Suprapubic skin (tissue), 4 donors: ENCODE results near the gene IL11. TPM values are rescaled to one million over a fixed set of nuclear protein-coding genes. Genes with fewer than 3 reads are reported as not detected.
A peak's percentile ranks its signal among the peaks of the same experiment; 100 is the strongest.

Source experiments
- DNase-seq, 2 donors: peaks; one replicate each; pipeline ENCODE4 v3.0.0-alpha.2; 2019; ENCODE audit warnings: low spot score in 2 of 2
- H3K27ac ChIP-seq: fragments of 200-600 bp; sonication (generic); one replicate; pipeline ENCODE4 v1.5.1; 2019
- H3K27me3 ChIP-seq: fragments of 200-600 bp; sonication (generic); one replicate; pipeline ENCODE4 v1.5.1; 2019
- H3K36me3 ChIP-seq: fragments of 200-600 bp; sonication (generic); one replicate; pipeline ENCODE4 v1.5.1; 2019
- H3K4me1 ChIP-seq: fragments of 200-600 bp; sonication (generic); one replicate; pipeline ENCODE4 v1.5.1; 2019
- H3K4me3 ChIP-seq: fragments of 200-600 bp; sonication (generic); one replicate; pipeline ENCODE4 v1.5.1; 2019; ENCODE audit warnings: mild to moderate bottlenecking
- H3K9me3 ChIP-seq: fragments of 200-600 bp; sonication (generic); one replicate; pipeline ENCODE4 v1.5.1; 2019
- EP300 ChIP-seq: sonication (generic); formaldehyde crosslinking; IDR thresholded peaks from one replicate; pipeline ENCODE4 v1.6.1; 2017; ENCODE audit warnings: antibody characterized with exemption
- POLR2A ChIP-seq, 2 donors: fragments of 450-650 bp; IDR thresholded peaks; one replicate each; pipeline ENCODE4 v1.6.1; 2017; ENCODE audit warnings: antibody characterized with exemption in 2 of 2, mild to moderate bottlenecking in 2 of 2, moderate library complexity in 2 of 2
- POLR2AphosphoS5 ChIP-seq, 3 donors: sonication (generic); formaldehyde crosslinking; IDR thresholded peaks; one replicate each; pipeline ENCODE4 v1.6.1; 2017; ENCODE audit warnings: antibody characterized with exemption in 3 of 3
- WGBS: methylation state at CpG from one replicate; pipeline ENCODE4 v1.1.5; 2018; 5-methylcytosine and 5-hydroxymethylcytosine counted together
- total RNA-seq, 4 donors: library from RNA; depleted of rRNA; stranded (reverse); fragments of >200 nt; gene quantifications; one replicate each; pipeline ENCODE4 v1.1.0, GENCODE V29; 2016
- TF ChIP-seq, protein P1 (sequence below), 2 donors: fragments of 200-600 bp in 1 of 2; fragments of 450-650 bp in 1 of 2; sonication (generic) in 1 of 2; IDR thresholded peaks; one replicate each; pipeline ENCODE4 v1.5.1; 2016 to 2019; ENCODE audit warnings: antibody characterized with exemption in 2 of 2, mild to moderate bottlenecking in 1 of 2, moderate library complexity in 1 of 2

Gene IL11
- total RNA-seq, 4 donors from 2014 or later = 0.97 to 1.7 (median 1.2) TPM

DNA sequence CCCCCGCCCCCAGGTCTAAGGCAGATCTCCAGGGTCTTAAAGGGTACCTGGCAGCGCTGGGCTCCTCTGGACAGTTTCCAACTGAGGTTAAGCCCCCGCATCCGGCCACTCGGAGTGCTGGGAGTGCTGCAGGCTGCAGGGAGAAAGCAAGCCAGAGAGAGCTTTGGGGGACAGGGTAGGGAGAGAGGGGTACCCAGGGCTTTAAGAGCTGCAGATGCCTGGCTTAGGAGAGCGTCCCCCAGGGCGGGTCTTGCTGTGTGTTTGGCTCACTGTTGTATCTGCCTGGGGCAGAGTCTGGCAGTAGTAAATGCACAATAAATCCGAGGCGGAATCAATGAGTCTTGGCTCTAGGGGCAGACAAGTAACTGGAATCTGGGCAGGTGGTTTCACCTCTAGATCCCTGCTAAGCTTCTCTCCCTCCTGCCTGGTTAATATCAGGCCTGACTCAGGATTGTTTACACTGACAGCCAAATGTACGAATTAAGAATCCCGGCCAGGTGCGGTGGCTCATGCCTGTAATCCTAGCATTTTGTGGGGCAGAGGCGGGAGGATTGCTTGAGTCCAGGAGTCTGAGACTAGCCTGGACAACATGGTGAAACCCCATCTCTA lies 14.9 kb downstream of the IL11 start:
- Histone ChIP-seq H3K27me3 (peaks cover 49% of the 10 kb centered on the region), H3K4me3 (peak overlapping the region; percentile 46), H3K36me3 (no peaks in the 10 kb centered on the region), H3K4me1 (peaks cover 25% of the 10 kb centered on the region), H3K27ac (no peak overlapping the region), H3K9me3 (no peaks in the 10 kb centered on the region)
- WGBS = no CpG with 5 or more reads among the region's 13 CpGs
- TF ChIP-seq POLR2A (IDR thresholded peaks at IDR 0.05) = no peak
- no peak for TF ChIP-seq POLR2AphosphoS5 (IDR thresholded peaks at IDR 0.05)
- TF ChIP-seq EP300 = no peak
- TF ChIP-seq, protein P1, sequence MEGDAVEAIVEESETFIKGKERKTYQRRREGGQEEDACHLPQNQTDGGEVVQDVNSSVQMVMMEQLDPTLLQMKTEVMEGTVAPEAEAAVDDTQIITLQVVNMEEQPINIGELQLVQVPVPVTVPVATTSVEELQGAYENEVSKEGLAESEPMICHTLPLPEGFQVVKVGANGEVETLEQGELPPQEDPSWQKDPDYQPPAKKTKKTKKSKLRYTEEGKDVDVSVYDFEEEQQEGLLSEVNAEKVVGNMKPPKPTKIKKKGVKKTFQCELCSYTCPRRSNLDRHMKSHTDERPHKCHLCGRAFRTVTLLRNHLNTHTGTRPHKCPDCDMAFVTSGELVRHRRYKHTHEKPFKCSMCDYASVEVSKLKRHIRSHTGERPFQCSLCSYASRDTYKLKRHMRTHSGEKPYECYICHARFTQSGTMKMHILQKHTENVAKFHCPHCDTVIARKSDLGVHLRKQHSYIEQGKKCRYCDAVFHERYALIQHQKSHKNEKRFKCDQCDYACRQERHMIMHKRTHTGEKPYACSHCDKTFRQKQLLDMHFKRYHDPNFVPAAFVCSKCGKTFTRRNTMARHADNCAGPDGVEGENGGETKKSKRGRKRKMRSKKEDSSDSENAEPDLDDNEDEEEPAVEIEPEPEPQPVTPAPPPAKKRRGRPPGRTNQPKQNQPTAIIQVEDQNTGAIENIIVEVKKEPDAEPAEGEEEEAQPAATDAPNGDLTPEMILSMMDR (IDR thresholded peaks at IDR 0.05) = no peak
- DNase-seq = no peak

DNA sequence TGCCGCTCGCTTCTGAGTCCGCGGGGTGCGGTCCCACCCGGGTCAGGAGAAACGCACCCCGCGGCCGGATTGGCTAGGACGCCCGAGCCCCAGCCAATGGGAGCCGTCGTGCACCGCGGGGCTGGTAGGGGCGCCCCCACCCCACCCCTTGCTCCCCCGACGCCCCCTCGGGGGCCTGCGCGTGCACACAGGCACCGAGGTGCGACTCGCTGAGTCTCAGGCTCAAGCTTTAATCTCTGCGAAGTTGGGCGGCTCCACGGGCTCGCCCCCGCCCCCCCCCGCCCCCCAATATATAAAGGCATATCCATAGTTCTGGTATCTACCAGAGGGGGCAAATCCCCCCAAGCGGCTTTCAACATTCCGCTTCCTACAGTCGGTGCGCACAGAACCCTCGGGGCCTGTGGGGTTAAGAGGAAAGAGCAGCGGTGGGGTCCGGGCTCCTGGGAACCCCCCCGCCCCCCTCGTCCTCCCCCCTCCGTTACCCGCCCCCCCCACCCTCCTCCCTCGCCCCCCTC lies 15.5 kb downstream of the IL11 start, which contains the start of gene COX6B2:
TSS of gene COX6B2 (minus strand) at position 22 of the 515 bp plus-strand sequence. CDS start 198 bp downstream, outside the sequence.
- Histone ChIP-seq H3K36me3 (no peaks in the 10 kb centered on the region), H3K4me3 (peak within 1 kb of the TSS; percentile 46), H3K9me3 (no peaks in the 10 kb centered on the region), H3K4me1 (peaks cover 25% of the 10 kb centered on the region), H3K27ac (no peak within 1 kb of the TSS), H3K27me3 (peaks cover 49% of the 10 kb centered on the region)
- TF ChIP-seq, protein P1 (IDR thresholded peaks at IDR 0.05) = no peak
- TF ChIP-seq POLR2AphosphoS5 (IDR thresholded peaks at IDR 0.05) (no peak), POLR2A (IDR thresholded peaks at IDR 0.05) (no peak), EP300 (no peak)
- 4% methylated on average over 14 of the region's 43 CpGs for WGBS
- peak in 1 of 2 donors; percentile 69 for DNase-seq

DNA sequence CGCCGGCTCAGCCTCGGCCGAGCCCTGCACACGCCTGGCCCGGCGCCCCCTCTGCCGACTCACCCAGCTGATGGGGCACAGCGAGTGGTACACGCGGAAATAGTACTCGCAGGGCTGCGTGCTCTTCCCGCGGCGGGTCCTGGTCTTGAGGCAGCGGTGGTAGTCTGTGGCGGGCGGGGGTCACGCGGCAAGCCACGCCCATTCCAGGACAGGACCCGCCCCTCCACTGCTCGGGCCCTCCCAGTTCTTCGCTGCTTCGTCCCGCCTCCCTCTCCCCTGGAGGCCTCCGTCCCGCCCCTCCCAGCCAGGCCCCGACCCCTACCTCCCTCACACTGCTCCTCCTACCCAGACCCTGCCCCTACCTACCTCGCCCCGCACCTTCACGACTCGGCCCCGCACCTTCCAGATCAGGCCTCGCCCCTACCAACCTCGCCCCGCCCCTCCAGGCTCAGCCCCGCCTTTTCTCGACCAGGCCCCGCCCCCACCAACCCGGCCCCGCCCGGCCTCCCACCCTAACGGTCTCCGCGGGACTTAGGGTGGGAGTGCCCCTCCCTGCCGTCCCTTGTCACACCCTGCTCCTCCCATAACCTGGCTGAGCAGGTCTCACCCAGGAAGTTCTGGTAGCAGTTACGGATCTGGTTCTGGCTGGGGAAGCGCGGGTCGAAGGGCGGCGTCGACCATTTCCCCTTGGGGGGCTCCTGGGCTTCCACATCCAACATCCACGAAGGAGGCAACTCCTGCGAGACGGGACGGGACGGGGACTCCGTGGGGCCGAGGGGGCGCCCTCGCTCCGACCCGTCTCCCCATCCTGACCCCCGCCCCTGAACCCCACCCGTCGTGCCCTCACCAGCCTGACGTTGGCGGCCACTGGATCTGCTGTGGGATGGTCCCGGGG lies 16.2 kb downstream of the IL11 start:
- H3K4me1 ChIP-seq = peaks cover 25% of the 10 kb centered on the region
- H3K4me3 ChIP-seq = peak overlapping the region; percentile 46
- no peak overlapping the region for H3K27ac ChIP-seq
- no peaks in the 10 kb centered on the region for H3K9me3 ChIP-seq
- peak in 1 of 2 donors; percentile 70 for DNase-seq
- TF ChIP-seq, protein P1 (IDR thresholded peaks at IDR 0.05) = no peak
- WGBS = 1% methylated on average over 14 of the region's 72 CpGs
- no peaks in the 10 kb centered on the region for H3K36me3 ChIP-seq
- H3K27me3 ChIP-seq = peaks cover 49% of the 10 kb centered on the region

DNA sequence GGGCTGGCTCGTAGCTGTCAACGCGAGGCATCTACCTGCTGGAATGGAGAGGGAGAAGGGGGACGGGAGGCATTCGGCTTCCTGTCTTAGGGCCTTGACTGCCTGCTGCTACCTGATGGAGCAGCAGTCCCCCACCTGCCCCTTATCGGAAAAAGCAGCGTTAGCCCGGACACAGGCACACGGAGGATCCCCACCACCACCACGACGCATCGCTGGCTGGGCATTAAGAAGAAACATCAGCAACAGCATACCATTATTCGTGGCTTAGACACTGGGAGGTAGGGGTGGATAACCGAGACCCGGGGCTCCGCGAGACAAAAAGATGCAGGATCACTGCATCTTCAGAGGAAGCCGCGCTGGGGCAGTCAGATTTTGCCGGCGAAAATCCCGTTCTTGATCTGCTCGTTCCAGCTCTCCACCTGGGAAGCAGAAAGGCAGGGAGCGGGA lies 16.9 kb downstream of the IL11 start:
- TF ChIP-seq POLR2AphosphoS5 (IDR thresholded peaks at IDR 0.05) (no peak), EP300 (no peak), POLR2A (IDR thresholded peaks at IDR 0.05) (no peak)
- TF ChIP-seq, protein P1 (IDR thresholded peaks at IDR 0.05) = no peak
- peak overlapping the region; percentile 46 for H3K4me3 ChIP-seq
- peaks cover 49% of the 10 kb centered on the region for H3K27me3 ChIP-seq
- H3K9me3 ChIP-seq = no peaks in the 10 kb centered on the region
- H3K36me3 ChIP-seq = no peaks in the 10 kb centered on the region
- WGBS = 27% methylated on average over 15 of the region's 24 CpGs
- H3K27ac ChIP-seq = no peak overlapping the region
- DNase-seq = no peak
- peaks cover 25% of the 10 kb centered on the region for H3K4me1 ChIP-seq
